Astrocyte of the spinal cord (primary cell): ENCODE results near the gene OPA1.

ENCODE experiments used
- DNase-seq: peaks from one replicate; pipeline ENCODE4 v3.0.0; 2011; ENCODE audit warnings: low read depth, low spot score
- H3K4me3 ChIP-seq: 2 replicates; pipeline ENCODE4 v1.5.1; 2011; ENCODE audit warnings: low read depth, mild to moderate bottlenecking, low read length, moderate library complexity
- CTCF ChIP-seq: IDR thresholded peaks from 2 replicates; pipeline ENCODE4 v1.5.1; 2012; ENCODE audit warnings: low read depth, mild to moderate bottlenecking, low read length, inconsistent platforms
- in situ Hi-C: cut with HindIII; loops from 2 replicates; pipeline ENCODE4 v1.10.0; 2017; ENCODE audit warnings: low sequenced_read_pairs

The OPA1 gene

GRCh38 chr3:193744822-193745684 is 152.0 kb downstream of the OPA1 start:
- TF ChIP-seq CTCF: no peak
- no peak for DNase-seq
- in situ Hi-C loops: no loop called here
- H3K4me3 ChIP-seq: no peak overlapping the region

GRCh38 chr3:193746832-193747231 is 153.8 kb downstream of the OPA1 start:
- no peak overlapping the region for H3K4me3 ChIP-seq
- no peak for TF ChIP-seq CTCF
- in situ Hi-C loops: no loop called here
- no peak for DNase-seq
